ENCODE data around the gene SLC2A11.

SLC2A11 gene

DNA sequence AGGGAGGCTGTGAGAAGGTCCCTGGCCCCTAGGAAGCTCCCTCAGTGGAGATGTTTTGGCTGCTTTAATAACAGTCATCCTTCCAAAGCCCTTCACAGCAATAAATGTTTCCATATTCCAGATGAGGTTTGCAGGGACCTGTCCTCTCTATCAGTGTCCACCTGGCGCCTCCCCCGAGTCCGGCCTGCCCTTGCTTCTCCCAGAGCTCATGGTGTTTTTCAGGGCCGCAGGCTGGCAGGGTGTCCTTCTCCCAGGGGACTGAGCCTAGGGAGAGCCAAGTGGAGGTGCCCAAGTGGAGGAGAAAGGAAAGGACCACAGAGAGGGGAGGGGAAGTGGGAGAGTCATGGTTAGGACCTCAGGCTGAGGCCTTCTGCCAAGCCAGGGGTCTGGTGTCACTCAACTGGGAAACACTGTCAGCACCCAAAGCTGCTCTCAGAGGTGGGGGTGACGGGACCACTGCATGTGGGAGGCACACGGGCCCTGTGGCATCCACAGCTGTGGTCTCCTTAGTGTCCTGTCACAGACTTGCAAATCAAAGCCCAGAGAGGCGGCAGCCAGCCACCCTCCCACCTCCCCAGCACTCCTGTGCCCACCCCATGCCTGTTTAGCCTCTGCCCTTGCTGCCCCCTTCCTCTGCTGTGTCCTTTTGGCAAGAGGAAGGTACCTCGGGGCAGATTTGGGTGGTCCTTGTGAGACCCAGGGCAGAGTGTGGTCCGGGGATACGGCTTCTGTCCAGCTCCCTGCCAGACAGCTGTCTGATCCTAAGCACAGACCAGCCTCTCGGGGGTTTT lies 25.3 kb upstream of the SLC2A11 start:
- in situ Hi-C loops (cut with HindIII; ENCODE audit: low sequenced_read_pairs) = no loop called here

DNA sequence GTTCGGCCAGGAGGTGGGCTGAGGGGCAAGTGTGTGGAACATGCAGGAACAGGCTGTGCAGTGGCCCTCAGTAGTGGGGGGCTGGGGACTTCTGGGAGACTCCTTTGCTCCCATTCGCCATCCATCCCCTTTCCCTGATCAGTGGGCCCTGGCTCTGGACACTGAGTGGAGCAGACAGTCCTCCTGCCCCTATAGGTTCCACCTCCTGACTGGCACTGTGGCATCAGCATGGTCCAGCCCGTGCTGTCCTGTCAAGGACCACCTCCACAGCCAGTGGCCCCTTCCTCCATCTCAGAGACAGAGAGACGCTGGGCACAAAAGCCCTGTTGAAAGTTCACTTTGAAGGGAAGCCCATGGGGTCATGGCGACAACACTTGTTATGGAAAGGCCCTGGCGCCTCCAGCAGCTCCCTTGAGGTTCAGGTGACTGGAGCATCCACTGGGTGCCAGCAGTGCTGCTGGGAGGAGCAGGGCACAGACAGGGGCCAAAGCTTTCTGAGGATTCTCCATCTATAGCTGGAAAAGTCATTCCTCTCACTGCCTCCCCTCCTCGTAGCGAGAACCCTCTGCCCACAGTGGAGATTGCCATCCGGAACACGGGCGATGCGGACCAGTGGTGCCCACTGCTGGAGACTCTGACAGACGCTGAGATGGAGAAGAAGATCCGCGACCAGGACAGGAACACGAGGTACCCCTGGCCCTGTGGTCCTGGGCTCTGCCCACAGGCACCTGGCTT lies 24.5 kb upstream of the SLC2A11 start:
- in situ Hi-C loops (cut with HindIII; ENCODE audit: low sequenced_read_pairs) = no loop called here

DNA sequence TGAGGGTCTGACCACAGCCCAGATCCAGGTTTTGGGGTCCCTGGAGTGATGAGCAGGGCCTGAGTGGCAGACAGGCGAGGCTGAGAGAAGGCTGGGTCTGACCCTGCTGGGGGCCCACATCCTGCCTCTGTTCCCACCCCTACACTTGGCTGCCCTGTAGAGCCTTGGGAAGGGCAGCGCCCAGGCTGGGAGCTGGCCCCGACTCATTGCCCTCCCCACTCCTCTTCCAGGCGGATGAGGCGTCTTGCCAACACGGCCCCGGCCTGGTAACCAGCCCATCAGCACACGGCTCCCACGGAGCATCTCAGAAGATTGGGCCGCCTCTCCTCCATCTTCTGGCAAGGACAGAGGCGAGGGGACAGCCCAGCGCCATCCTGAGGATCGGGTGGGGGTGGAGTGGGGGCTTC lies 23.8 kb upstream of the SLC2A11 start:
- in situ Hi-C loops (cut with HindIII; ENCODE audit: low sequenced_read_pairs) = no loop called here

DNA sequence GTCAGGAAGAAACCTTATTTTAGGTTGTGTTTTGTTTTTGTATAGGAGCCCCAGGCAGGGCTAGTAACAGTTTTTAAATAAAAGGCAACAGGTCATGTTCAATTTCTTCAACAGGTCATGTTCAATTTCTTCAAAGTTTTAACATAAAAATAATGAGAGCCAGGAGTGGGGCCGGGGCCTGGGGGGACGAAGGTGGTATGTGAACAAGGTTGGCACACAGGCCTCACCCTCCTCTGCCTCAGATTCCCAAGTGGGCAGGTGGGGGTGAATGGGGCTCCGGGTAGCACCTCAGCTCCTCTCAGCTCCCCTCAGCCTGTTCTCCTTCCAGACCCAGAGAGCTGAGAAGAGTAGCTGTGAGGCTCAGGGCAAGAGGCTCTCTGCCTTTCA lies 23.3 kb upstream of the SLC2A11 start:
- in situ Hi-C loops (cut with HindIII; ENCODE audit: low sequenced_read_pairs) = no loop called here

DNA sequence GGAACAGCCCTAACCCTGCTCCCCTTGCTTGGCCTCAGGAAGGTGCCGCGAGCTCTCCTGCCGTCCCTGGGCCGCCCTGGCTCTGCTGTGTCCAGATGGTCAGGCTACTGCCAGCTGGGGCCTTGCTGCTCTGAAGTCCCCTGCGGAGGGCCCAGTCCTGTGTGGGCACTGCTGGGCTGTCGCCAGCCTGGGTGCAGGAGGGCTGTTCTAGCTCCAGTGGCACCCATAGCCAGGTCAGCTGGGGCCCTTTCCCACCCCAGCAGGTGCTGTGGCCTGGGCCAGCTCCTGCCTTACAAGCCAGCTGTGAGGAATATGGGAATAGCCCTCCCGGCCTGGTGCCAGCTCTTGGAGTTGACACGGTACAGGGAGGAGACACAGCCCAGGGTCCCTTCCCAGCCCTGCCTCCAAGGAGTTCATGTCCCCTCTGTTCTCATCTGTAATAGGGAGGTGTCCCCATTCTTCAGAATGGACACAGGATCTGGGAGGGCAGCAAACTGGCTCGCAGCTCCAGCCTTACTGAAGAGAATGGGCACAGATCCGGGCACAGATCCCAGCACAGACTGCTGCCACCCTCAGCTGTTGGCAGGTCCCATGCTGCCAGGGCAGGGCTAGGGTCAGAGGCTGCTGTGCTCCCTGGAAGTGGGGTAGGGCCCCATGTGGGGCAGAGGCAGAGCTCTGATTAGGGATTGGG lies 22.7 kb upstream of the SLC2A11 start:
- in situ Hi-C loops (cut with HindIII; ENCODE audit: low sequenced_read_pairs) = loop anchor here (5.0 kb wide), 1 partner anchor 73 kb away; the partner anchor contains the start of gene C22orf15

DNA sequence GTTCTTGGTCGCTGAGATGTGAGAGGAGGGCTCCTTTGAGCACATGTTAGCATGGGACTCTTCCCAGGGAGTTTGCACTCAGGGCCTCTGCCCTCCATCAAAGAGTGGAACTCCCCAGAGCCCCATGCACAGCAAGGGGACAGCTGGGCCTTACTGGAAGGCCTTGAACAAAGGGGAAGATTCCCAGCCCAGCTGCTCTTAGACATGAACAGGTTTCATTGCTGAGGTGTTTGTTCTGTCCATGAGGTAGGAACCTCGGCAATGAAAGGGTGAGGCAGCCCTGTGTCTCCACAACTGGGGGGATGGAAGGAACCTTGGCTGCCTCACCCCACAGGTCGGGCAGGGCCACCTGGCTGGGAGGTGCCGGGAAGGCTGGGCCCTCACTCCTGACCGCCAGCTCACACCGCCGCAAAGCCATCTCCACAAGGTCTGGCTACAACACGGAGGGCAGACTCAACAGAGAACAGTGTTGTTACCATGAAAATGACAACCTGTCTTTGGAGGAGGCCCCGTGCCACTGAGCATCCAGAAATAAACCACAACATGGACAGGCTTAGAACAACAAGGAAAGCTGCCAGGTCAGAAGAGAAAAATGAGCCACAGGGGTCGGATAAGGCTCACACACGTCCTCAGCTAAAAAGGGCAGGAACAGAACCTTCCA lies 22.1 kb upstream of the SLC2A11 start:
- in situ Hi-C loops (cut with HindIII; ENCODE audit: low sequenced_read_pairs) = loop anchor here (5.0 kb wide), 1 partner anchor 73 kb away; the partner anchor contains the start of gene C22orf15

DNA sequence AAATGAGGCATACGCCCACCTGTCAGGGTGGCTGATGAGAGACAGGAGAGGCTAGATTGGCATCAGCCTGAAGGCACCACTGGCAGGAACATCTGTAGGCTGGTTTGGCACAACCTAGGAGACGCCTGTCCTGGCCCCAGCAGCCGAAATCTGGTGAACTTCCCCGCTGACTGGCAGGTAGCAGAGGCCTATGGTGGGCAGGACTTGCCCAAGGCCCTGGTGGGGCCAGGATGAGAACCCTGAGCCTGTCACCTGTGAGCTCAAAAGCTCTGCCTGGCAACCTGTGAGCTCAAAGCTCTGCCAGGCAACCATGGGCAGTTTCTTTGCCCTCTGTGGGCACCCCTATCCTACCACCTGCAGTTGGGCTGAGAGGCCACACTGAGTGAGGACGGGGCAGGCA lies 21.4 kb upstream of the SLC2A11 start:
- in situ Hi-C loops (cut with HindIII; ENCODE audit: low sequenced_read_pairs) = loop anchor here (5.0 kb wide), 1 partner anchor 74 kb away; the partner anchor contains the start of gene C22orf15

DNA sequence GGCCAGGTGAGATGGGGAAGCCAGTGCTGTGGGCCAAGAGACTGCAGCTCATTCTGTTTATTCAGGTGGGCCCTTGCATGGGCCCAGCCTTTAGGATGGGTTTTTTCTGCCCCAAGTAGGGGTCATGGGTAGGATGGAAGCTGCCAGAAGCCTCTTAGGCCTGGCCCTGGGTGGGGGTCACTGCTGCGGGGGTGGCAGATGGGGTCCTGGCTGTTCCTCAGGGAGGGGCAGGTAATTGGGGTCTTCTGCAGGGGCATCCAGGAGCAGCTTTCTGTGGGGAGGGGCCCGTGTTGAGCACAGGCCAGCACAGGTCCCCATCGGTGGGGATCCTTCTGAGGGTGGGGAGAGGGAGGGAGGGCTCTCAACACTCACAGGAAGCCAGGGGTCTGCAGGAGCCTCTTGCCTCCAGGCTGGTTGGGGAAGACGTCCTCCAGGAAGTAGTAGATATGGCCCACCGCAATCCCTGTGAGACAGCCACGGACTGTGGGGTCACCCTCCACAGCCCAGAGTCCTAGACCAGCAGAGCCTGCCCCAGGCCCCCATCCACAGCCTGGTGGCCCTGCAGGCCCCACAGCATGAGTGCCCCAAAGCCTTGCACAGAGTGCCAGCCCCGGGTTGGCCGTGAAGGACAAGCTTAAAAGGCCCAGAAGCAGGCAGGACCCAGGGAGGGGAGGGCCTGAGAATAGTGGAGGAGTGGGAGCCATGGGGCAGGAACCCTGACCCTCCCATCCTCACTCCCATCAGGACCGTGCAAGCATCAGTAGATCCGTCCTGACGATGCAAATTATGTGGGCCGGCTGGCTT lies 20.8 kb upstream of the SLC2A11 start:
- in situ Hi-C loops (cut with HindIII; ENCODE audit: low sequenced_read_pairs) = loop anchor here (5.0 kb wide), 1 partner anchor 75 kb away; the partner anchor contains the start of gene C22orf15

DNA sequence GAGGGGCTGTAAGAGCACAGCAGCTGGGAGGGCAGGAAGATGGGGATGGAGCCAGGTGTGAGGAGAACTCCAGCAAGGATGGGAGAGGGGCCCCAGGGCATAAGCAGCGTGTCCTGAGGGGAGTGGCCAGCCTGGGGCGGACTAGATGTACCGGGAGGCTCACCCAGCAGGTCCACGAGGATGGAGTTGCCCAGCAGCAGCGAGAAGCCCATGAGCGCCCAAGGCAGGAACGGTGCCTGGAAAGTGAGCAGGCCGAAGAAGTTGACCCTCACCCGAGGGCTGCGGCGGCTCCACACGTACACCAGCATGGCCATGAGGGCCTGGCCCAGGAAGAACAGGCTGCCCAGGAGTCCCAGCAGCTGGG lies 20.2 kb upstream of the SLC2A11 start:
- in situ Hi-C loops (cut with HindIII; ENCODE audit: low sequenced_read_pairs) = loop anchor here (5.0 kb wide), 1 partner anchor 75 kb away; the partner anchor contains the start of gene C22orf15

DNA sequence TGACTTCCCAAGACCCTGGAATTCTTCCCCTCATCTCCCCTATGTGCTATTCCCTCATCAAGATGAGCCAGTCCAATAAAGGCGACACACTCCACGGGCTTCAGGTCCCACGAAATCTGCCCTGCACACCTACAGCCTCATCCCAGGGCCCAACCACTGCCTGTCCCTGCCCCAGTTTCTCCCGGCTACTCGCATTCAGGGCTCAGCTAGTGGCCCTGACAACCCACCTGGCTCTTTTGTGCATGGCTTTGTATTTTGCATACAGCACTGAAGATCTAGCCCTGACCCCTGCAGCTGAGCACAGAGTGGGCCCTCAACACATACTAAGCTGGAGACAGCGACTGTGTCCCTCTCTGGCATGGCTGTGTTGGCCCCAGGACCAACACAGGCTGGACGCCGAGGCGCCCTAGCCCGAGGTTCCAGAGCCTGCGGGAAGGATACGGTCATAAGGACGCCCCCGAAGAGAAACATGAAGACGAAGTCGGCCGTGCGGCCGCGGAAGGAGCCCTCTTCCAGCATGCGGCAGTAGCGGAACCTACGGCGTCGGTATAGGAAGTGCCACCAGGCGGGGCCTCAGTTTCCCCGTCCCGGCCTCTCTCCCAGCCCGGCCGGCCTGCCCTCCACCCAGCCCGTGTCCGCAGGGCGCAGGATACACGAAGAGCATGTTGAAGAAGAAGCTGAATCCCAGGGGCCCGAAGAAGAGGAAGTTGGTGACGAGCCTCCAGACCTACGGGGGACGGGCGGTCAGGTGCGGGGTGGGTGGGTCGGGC lies 19.6 kb upstream of the SLC2A11 start:
- in situ Hi-C loops (cut with HindIII; ENCODE audit: low sequenced_read_pairs) = loop anchor here (5.0 kb wide), 1 partner anchor 76 kb away; the partner anchor contains the start of gene C22orf15

DNA sequence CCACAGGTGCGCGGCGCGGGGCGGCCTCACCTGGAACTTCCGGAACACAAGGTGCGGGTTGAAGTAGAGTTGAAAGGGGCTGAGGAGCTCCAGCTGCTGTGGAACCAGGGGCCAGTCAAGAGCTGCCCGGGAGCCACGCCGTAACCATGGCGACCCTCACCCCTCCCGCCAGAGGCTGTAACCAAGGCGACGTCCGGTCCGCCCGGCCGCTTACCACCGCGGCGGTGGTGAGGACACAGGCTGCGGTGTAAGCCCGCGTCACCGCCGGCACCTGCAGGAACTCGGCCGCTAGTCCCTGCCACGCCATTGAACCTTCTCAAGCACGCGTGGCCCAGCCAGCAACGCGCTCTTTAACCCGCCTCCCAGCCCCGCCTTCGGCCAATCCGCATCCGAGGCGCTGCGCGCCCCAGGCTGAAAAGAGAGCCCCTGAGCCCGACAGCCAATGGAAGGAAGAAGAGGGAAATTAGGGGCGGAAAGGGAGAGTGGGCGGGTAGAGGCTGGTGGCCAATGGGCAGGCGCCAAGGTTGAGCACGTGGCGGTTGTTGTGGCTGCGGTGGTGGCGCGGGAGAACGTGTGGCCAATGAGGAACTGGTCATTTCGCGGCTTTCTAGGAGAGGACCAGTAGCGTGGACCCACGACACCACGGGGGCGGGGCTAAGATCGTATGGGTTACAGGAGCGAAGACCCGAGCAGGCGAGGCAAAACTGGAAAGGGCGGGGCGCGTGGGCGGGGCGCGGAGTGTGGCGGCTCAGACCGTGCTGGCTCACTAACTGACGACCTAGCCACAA lies 18.8 kb upstream of the SLC2A11 start, which contains the start of gene DERL3:
DERL3 (minus strand) TSS at position 326 of the 788 bp plus-strand sequence; CDS start at position 307, 19 bp downstream.
- in situ Hi-C loops (cut with HindIII; ENCODE audit: low sequenced_read_pairs) = loop anchor here (5.0 kb wide), 1 partner anchor 77 kb away; the partner anchor contains the start of gene C22orf15

DNA sequence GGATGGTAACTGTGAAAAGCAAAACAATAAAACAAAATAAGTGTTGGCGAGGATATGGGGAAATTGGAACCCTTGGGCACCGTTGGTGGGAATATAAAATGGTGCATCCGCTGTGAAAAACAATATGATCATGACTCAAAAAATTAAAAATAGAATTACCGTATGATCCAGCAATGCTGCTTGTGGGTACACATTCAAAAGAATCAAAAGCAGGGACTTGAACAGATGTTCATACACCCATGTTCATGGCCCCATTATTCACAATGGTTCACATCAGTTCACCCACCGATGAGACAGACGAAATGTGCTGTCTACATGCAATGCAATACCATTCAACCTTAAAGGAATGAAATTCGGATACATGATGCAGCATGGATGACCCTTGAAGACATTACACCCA lies 17.6 kb upstream of the SLC2A11 start:
- in situ Hi-C loops (cut with HindIII; ENCODE audit: low sequenced_read_pairs) = no loop called here

DNA sequence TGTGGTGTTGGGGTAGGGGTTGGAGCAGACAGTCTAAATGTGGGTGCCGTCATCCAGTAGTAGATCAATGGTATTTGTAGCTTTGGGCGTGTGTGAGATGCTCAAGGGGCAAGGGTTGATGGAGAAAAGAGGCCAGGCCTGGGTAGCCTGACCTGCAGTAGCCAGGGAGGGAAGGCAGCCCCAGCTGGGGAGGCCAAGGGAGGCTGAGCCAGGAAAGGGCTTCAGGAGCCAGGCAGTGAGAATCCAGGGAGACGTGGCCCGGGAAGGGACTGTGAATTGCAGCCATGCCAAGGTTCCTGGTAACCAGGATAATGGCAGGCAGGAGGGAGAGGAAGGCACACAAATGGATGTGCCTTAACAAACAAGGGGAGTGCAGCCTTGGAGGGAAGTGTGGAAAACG lies 16.4 kb upstream of the SLC2A11 start:
- in situ Hi-C loops (cut with HindIII; ENCODE audit: low sequenced_read_pairs) = no loop called here

DNA sequence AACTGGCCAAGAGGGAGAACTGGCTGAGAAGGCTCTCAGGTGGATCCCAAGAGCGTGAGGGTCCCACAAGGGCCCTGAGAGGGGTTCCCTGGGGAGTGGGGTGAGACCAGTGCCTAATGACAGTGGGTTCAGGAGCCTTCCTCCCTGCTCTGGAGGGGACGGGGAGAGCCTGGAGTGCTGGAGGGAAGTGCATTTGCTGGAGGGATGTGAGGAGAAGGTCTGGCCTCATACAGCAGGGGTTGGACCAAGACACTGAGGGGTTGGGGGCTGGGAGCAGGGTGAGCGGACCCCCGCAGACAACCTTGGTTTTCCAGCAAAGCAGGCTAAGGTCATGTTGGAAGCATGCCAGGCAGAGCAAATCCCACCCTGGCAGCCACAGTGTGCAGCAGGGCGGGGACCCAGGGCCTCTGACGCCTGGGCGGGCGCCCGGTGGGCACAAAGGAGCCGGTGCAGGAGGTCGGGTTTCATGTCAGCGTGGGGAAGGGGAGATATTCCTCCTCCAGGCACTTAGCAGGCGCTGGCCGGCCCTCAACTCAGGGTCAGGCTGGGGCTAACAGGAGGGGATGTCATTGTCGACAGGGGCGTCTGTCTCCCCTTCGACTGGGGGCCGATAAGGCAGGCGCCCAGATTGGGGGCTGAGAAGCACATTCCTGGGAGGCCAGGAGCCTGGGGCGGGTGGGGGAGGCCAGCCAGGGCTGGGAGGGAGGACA lies 15.8 kb upstream of the SLC2A11 start:
- in situ Hi-C loops (cut with HindIII; ENCODE audit: low sequenced_read_pairs) = no loop called here

DNA sequence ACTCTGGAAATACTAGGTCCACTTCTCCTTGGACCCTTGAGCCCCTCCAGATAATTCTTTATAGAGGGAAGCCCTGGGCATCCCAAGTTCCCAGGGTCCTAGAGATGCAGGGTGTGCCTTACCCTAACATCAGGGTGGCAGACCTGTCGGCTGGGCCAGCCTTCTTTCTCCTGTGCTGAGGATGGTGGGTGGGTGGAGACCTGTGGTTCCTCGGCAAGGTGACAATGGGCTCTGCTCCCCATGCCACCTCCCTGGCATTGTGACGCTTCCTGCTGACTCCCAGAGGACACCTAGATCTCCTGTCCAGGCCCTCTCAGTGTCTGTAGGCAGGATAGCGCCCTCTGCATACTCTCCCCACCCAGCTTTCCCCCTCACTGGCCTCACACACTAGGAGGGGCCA lies 15.1 kb upstream of the SLC2A11 start:
- in situ Hi-C loops (cut with HindIII; ENCODE audit: low sequenced_read_pairs) = no loop called here

DNA sequence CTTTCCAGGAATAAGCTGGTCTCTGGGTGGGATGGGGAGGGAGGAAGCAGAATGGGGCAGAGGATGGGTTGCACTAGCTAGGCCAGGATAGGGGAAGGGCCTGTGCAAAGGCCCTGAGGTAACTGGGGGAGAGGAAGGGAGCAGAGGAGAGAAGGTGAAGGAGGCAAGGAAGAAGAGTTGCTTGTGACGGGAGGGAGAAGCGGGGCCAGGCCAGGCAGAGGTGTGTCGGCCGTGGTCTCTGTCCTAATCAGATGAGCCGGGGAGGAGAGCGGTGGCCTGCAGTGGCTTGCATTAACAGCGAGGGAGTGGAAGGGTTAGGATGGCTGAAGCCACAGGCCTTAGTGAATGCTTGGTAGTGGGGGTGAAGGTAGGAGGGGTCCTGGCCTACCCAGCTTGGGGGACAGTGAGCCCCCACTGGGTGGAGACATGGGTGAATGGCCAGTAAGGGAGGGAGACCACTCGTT lies 12.9 kb upstream of the SLC2A11 start:
- in situ Hi-C loops (cut with HindIII; ENCODE audit: low sequenced_read_pairs) = no loop called here

DNA sequence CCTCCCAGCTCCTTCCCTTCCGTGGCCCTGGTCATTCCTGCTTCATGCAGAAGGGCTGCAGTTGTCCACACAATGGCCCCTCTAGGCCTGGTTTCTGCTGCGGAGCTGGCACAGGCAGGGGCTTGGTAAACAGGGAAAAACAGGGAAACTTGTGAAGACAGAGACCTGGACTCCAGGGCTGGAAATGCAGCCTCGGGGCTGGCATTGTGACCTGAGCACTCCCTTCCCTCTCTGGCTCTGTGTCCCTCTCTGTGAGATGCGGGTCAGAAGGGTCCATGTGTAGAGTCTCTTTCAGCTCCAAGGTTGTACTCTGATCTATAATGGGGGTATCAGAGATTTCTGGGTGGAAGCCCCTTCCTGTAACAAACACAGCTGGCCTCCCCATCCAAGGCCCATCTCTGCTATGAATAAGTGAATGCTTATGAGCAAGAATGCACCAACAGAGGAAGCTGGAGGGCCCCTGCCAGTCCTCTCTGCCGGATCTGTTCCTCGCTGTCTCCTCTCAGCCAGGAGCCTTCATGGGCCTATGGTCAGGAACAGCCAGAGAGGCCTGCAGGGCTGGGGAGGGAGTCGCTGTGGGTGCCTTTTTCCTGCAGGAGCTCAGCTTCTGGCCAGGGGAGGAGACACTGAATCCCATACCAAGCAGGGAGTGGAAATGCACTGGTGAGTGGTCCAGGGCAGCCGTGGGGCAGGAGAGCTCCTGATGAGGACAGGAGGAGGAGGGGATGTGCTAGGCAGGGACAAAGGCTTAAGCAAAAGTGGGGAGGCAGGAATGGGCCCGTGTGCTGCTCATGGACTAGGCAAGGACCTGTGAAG lies 12.2 kb upstream of the SLC2A11 start:
- in situ Hi-C loops (cut with HindIII; ENCODE audit: low sequenced_read_pairs) = no loop called here
